Measurements from ENCODE around the gene BRAT1. TPM values are rescaled to one million over a fixed set of nuclear protein-coding genes. Genes with fewer than 3 reads are reported as not detected.

BRAT1 gene
- total RNA-seq, 1 donor: 23.3 TPM

DNA sequence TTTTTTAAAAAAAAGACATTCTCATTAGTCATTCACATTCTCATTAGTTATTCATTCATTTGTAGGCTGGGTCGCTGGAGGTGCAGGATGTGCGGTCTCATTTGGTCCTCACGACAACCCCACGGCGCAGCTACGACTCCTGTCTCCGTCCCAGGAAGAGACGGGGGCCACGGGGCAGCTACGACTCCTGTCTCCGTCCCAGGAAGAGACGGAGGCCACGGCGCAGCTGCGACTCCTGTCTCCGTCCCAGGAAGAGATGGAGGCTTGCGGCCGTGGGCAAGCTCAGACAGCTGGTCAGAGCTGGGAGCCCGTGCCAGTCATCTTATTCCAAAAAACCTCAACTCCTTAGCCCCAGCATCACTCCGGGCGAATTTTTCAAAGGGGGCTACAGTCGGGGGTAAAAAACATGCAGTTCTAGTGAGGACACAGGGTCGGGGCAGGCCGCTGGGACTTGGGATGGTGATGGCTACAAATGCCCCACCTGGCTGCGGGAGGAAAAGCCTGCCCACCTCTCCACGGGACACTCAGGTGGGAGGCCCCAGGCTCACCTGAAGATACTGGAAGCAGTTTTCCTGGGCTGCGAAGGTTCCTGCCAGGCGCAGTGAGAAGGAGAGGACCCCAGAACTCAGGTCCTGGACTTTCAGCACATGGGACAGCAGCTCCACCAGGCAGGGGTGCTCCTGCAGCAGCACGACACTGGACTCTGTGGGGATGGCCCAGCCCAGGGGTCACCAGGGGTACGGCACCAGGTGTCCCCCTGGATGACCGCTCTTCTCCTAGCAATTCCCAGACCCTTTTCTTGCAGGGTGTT, 8.3 kb downstream of the BRAT1 start:
- no peak overlapping the region for H3K4me3 ChIP-seq (ENCODE audit: low read depth, low read length)
- TF ChIP-seq CTCF (IDR thresholded peaks at IDR 0.05; ENCODE audit: insufficient read depth, low read depth, low read length): no peak
- no peak for DNase-seq (ENCODE audit: low read depth)

GRCh38 chr7:2545746-2546425, 9.4 kb downstream of the BRAT1 start:
- DNase-seq (ENCODE audit: low read depth): no peak
- TF ChIP-seq CTCF (IDR thresholded peaks at IDR 0.05; ENCODE audit: insufficient read depth, low read depth, low read length): no peak
- H3K4me3 ChIP-seq (ENCODE audit: low read depth, low read length): no peak overlapping the region

DNA sequence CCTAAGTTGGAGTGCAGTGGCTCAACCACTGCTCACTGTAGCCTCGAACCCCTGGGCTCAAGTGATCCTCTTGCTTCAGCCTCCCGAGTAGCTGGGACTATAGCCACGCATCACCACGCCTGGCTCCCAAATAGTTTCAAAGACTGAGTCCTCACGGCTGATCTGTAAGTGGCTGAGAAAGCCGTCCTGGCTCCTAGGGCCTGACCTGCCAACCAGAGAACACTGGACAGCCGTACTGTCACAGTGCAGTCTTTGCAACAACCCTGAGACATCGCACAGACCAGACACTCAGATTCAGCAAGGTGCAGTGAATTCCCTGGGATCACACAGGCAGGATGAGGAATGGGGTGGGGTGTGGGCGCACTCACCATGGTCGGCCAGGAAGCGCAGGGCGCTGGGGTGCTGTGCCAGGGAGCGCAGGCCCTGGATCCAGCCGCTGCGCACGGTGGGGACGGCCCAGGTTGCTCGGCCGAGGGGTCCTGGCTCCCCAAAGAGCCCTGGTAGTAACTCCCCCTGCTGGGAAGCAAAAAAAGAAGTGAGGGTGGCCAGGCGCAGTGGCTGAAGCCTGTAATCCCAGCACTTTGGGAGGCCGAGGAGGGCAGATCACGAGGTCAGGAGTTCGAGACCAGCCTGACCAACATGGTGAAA, 10.7 kb downstream of the BRAT1 start:
- TF ChIP-seq CTCF (IDR thresholded peaks at IDR 0.05; ENCODE audit: insufficient read depth, low read depth, low read length): no peak
- H3K4me3 ChIP-seq (ENCODE audit: low read depth, low read length): no peak overlapping the region
- DNase-seq (ENCODE audit: low read depth): no peak

- DNase-seq (ENCODE audit: low read depth): no peak
- no peak overlapping the region for H3K4me3 ChIP-seq (ENCODE audit: low read depth, low read length)
- TF ChIP-seq CTCF (IDR thresholded peaks at IDR 0.05; ENCODE audit: insufficient read depth, low read depth, low read length): no peak
Measured at GRCh38 chr7:2542916-2543871, 12.1 kb downstream of the BRAT1 start.

DNA sequence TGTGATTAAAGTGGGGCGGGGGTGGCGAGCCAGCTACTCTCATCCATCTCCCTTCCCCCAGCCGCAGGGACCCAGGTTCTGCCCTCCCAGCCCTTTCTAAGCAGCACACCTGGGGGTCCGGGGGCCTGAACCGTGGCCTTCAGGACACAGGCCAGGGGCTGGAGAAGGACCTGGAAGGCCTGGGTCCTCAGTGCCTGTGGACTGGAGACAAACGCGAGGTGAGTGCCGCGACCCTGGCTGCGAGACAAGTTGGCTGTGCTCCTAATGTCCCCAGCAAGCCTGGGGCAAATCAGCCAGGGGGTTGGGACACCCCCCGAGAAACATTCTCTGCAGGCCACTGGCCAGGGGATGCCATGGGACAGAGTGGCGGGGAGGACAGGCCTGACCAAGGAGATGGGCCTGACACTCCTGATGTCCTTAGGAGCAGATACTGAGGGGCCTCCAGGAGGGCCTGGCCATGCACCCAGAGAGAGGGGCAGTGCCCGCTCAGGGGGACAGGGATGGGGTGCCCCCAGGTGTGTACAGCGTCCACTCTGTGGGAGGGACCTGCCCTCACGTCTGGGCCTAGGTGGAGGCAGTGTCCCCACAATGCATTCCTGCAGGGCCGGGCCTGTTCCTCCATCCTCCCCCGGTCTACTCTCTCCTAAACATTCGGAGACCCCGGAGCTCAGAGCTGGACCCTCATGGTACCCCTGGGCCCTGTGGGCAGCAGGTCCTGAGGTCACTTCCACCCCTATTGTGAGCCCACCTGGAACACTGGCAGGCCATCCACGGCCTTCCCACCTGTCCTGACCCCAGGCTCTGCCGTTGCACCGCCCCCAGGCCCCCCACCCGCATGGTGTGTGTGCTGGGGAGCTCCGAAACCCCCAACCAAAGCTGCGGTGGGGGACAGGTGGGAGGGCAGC, 13.1 kb downstream of the BRAT1 start:
- no peak overlapping the region for H3K4me3 ChIP-seq (ENCODE audit: low read depth, low read length)
- no peak for TF ChIP-seq CTCF (IDR thresholded peaks at IDR 0.05; ENCODE audit: insufficient read depth, low read depth, low read length)
- DNase-seq (ENCODE audit: low read depth): no peak
